ENCODE measurements around the gene EPHB2.

- TF ChIP-seq ZNF416 (tag by site-specific recombination; IDR thresholded peaks at IDR 0.05) (no peak), PRDM10 (tag by site-specific recombination; IDR thresholded peaks at IDR 0.05) (no peak)
Measured at GRCh38 chr1:22816067-22816775, 105.6 kb downstream of the EPHB2 start.

Data from HEK293 (cell line).